WTC11 (cell line): ENCODE data around the gene TRIM44.

ENCODE experiments used
- ATF3 ChIP-seq: sonication (generic); formaldehyde crosslinking; conservative IDR thresholded peaks from 2 replicates; pipeline ENCODE4 v1.8.1; 2022; ENCODE audit warnings: mild to moderate bottlenecking, missing genetic modification reagents
- CBFB ChIP-seq: sonication (generic); formaldehyde crosslinking; IDR thresholded peaks from 2 replicates; pipeline ENCODE4 v1.8.1; 2022; ENCODE audit warnings: mild to moderate bottlenecking, low read depth, missing genetic modification reagents
- CREM ChIP-seq: sonication (generic); formaldehyde crosslinking; IDR thresholded peaks from 2 replicates; pipeline ENCODE4 v1.8.1; 2022; ENCODE audit warnings: mild to moderate bottlenecking, missing genetic modification reagents, moderate library complexity
- CTCF ChIP-seq: fragments of 200-600 bp; IDR thresholded peaks from 2 replicates; pipeline ENCODE4 v1.8.0; 2022; ENCODE audit warnings: antibody characterized with exemption
- FOXJ3 ChIP-seq: sonication (generic); formaldehyde crosslinking; IDR thresholded peaks from 2 replicates; pipeline ENCODE4 v1.9.0; 2021; ENCODE audit warnings: missing genetic modification reagents, mild to moderate bottlenecking, borderline replicate concordance
- FOXP1 ChIP-seq: sonication (generic); formaldehyde crosslinking; IDR thresholded peaks from 2 replicates; pipeline ENCODE4 v1.8.0; 2022; ENCODE audit warnings: missing genetic modification reagents, mild to moderate bottlenecking, moderate library complexity, borderline replicate concordance
- JUN ChIP-seq: sonication (generic); formaldehyde crosslinking; IDR thresholded peaks from 2 replicates; pipeline ENCODE4 v1.8.0; 2023; ENCODE audit warnings: mild to moderate bottlenecking, missing genetic modification reagents
- NR2C2 ChIP-seq: sonication (generic); formaldehyde crosslinking; IDR thresholded peaks from 2 replicates; pipeline ENCODE4 v1.8.0; 2022; ENCODE audit warnings: mild to moderate bottlenecking, missing genetic modification reagents
- RORB ChIP-seq: fragments of 250-450 bp; sonication (Bioruptor Pico); IDR thresholded peaks from 2 replicates; pipeline ENCODE4 v1.9.0; 2021; ENCODE audit warnings: mild to moderate bottlenecking
- TF ChIP-seq, protein P1 (sequence below): sonication (generic); formaldehyde crosslinking; IDR thresholded peaks from 2 replicates; pipeline ENCODE4 v1.8.1; 2023; ENCODE audit warnings: mild to moderate bottlenecking, missing genetic modification reagents, moderate library complexity
- TF ChIP-seq, protein P2 (sequence below): sonication (generic); formaldehyde crosslinking; IDR thresholded peaks from 2 replicates; pipeline ENCODE4 v1.8.1; 2023; ENCODE audit warnings: mild to moderate bottlenecking, moderate library complexity, missing genetic modification reagents
- TF ChIP-seq, protein P3 (sequence below): sonication (generic); formaldehyde crosslinking; IDR thresholded peaks from 2 replicates; pipeline ENCODE4 v1.8.1; 2022; ENCODE audit warnings: missing genetic modification reagents, borderline replicate concordance
- TF ChIP-seq, protein P4 (sequence below): sonication (generic); formaldehyde crosslinking; IDR thresholded peaks from 2 replicates; pipeline ENCODE4 v1.8.1; 2022; ENCODE audit warnings: low read depth, mild to moderate bottlenecking, moderate library complexity, missing genetic modification reagents, borderline replicate concordance

GRCh38 chr11:35792846-35793192, 130.2 kb downstream of the TRIM44 start:
- no peak for TF ChIP-seq FOXJ3
- TF ChIP-seq FOXP1 (CRISPR knock-in tag) = no peak
- TF ChIP-seq, protein P1, sequence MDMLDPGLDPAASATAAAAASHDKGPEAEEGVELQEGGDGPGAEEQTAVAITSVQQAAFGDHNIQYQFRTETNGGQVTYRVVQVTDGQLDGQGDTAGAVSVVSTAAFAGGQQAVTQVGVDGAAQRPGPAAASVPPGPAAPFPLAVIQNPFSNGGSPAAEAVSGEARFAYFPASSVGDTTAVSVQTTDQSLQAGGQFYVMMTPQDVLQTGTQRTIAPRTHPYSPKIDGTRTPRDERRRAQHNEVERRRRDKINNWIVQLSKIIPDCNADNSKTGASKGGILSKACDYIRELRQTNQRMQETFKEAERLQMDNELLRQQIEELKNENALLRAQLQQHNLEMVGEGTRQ (CRISPR knock-in tag) = no peak
- TF ChIP-seq CTCF = no peak
- no peak for TF ChIP-seq RORB
- TF ChIP-seq, protein P2, sequence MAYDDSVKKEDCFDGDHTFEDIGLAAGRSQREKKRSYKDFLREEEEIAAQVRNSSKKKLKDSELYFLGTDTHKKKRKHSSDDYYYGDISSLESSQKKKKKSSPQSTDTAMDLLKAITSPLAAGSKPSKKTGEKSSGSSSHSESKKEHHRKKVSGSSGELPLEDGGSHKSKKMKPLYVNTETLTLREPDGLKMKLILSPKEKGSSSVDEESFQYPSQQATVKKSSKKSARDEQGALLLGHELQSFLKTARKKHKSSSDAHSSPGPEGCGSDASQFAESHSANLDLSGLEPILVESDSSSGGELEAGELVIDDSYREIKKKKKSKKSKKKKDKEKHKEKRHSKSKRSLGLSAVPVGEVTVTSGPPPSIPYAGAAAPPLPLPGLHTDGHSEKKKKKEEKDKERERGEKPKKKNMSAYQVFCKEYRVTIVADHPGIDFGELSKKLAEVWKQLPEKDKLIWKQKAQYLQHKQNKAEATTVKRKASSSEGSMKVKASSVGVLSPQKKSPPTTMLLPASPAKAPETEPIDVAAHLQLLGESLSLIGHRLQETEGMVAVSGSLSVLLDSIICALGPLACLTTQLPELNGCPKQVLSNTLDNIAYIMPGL (CRISPR knock-in tag) = no peak
- no peak for TF ChIP-seq ATF3
- TF ChIP-seq NR2C2 (CRISPR knock-in tag) = no peak
- TF ChIP-seq CREM (CRISPR knock-in tag) = no peak
- TF ChIP-seq, protein P3, sequence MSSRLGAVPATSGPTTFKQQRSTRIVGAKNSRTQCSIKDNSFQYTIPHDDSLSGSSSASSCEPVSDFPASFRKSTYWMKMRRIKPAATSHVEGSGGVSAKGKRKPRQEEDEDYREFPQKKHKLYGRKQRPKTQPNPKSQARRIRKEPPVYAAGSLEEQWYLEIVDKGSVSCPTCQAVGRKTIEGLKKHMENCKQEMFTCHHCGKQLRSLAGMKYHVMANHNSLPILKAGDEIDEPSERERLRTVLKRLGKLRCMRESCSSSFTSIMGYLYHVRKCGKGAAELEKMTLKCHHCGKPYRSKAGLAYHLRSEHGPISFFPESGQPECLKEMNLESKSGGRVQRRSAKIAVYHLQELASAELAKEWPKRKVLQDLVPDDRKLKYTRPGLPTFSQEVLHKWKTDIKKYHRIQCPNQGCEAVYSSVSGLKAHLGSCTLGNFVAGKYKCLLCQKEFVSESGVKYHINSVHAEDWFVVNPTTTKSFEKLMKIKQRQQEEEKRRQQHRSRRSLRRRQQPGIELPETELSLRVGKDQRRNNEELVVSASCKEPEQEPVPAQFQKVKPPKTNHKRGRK (CRISPR knock-in tag) = no peak
- TF ChIP-seq, protein P4, sequence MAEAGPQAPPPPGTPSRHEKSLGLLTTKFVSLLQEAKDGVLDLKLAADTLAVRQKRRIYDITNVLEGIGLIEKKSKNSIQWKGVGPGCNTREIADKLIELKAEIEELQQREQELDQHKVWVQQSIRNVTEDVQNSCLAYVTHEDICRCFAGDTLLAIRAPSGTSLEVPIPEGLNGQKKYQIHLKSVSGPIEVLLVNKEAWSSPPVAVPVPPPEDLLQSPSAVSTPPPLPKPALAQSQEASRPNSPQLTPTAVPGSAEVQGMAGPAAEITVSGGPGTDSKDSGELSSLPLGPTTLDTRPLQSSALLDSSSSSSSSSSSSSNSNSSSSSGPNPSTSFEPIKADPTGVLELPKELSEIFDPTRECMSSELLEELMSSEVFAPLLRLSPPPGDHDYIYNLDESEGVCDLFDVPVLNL (CRISPR knock-in tag) = no peak
- TF ChIP-seq JUN = no peak
- TF ChIP-seq CBFB (CRISPR knock-in tag) = no peak
